GM23338 (cell line): ENCODE data around the gene IL20RB. TPM values are rescaled to one million over a fixed set of nuclear protein-coding genes. Genes with fewer than 3 reads are reported as not detected.

Experiments
- ATAC-seq: fragments of 200-7000 bp; cut with Tn5 transposase; 3 replicates; pipeline ENCODE4 v1.9.1; 2020
- DNase-seq: peaks from one replicate; pipeline ENCODE4 v3.0.0-alpha.2; 2015; ENCODE audit warnings: low spot score
- H2AFZ ChIP-seq: fragments of 200-600 bp; sonication (generic); 2 replicates; pipeline ENCODE4 v1.8.0; 2016; ENCODE audit warnings: antibody characterized with exemption, mild to moderate bottlenecking, moderate library complexity
- H3F3A ChIP-seq: fragments of 200-600 bp; sonication (generic); replicated peaks from 2 replicates; pipeline ENCODE4 v1.8.0; 2017; ENCODE audit warnings: antibody characterized with exemption, mixed run types, low read depth
- H3K27ac ChIP-seq: fragments of 200-600 bp; sonication (generic); 2 replicates; pipeline ENCODE4 v1.6.1; 2016; ENCODE audit warnings: low read depth
- H3K27me3 ChIP-seq: fragments of 200-600 bp; sonication (generic); 2 replicates; pipeline ENCODE4 v1.8.0; 2016; ENCODE audit warnings: mild to moderate bottlenecking, mixed run types, moderate library complexity; ENCODE audit not compliant: insufficient read depth
- H3K36me3 ChIP-seq: fragments of 200-600 bp; sonication (generic); 2 replicates; pipeline ENCODE4 v1.8.0; 2016; ENCODE audit warnings: mild to moderate bottlenecking; ENCODE audit not compliant: insufficient read depth
- H3K4me1 ChIP-seq: fragments of 200-600 bp; sonication (generic); 2 replicates; pipeline ENCODE4 v1.8.0; 2016; ENCODE audit warnings: mild to moderate bottlenecking, moderate library complexity; ENCODE audit not compliant: insufficient read depth
- H3K4me2 ChIP-seq: fragments of 200-600 bp; sonication (generic); 2 replicates; pipeline ENCODE4 v1.7.1; 2017; ENCODE audit warnings: mixed run types
- H3K4me3 ChIP-seq: fragments of 200-600 bp; sonication (generic); 2 replicates; pipeline ENCODE4 v1.6.1; 2016; ENCODE audit warnings: mixed run types
- H3K79me2 ChIP-seq: fragments of 200-600 bp; sonication (generic); replicated peaks from 2 replicates; pipeline ENCODE4 v1.8.0; 2017; ENCODE audit warnings: mild to moderate bottlenecking; ENCODE audit not compliant: insufficient read depth
- H3K9me2 ChIP-seq: fragments of 200-600 bp; sonication (generic); 2 replicates; pipeline ENCODE4 v1.8.0; 2017; ENCODE audit not compliant: insufficient read depth
- H4K20me1 ChIP-seq: fragments of 200-600 bp; sonication (generic); replicated peaks from 2 replicates; pipeline ENCODE4 v1.8.0; 2017; ENCODE audit warnings: mild to moderate bottlenecking; ENCODE audit not compliant: insufficient read depth
- H3K27ac Mint-ChIP-seq: 2 replicates; pipeline ENCODE4 v1.8.0; 2020; ENCODE audit warnings: inconsistent platforms, mild to moderate bottlenecking, moderate library complexity, mixed read lengths
- H3K27me3 Mint-ChIP-seq: 3 replicates; pipeline ENCODE4 v1.8.0; 2022; ENCODE audit warnings: low read depth, mild to moderate bottlenecking, moderate library complexity, mixed read lengths, inconsistent platforms; ENCODE audit not compliant: insufficient read depth, poor library complexity
- H3K36me3 Mint-ChIP-seq: 3 replicates; pipeline ENCODE4 v1.8.0; 2021; ENCODE audit warnings: low read depth, mild to moderate bottlenecking, inconsistent platforms, moderate library complexity, mixed read lengths
- H3K4me1 Mint-ChIP-seq: 3 replicates; pipeline ENCODE4 v1.8.0; 2020; ENCODE audit warnings: mild to moderate bottlenecking, inconsistent platforms, mixed read lengths
- H3K4me3 Mint-ChIP-seq: 3 replicates; pipeline ENCODE4 v1.8.0; 2021; ENCODE audit warnings: moderate library complexity, mild to moderate bottlenecking, inconsistent platforms, mixed read lengths
- H3K9me3 Mint-ChIP-seq: 3 replicates; pipeline ENCODE4 v1.8.0; 2020; ENCODE audit warnings: moderate library complexity, mild to moderate bottlenecking, inconsistent platforms, mixed read lengths
- CREB1 ChIP-seq: fragments of 250-450 bp; sonication (Bioruptor Pico); IDR thresholded peaks from 2 replicates; pipeline ENCODE4 v1.5.0; 2020; ENCODE audit warnings: low read depth, mild to moderate bottlenecking, moderate library complexity
- EZH2 ChIP-seq: fragments of 200-600 bp; sonication (generic); IDR thresholded peaks from one replicate; pipeline ENCODE4 v1.8.0; 2017; ENCODE audit warnings: antibody characterized with exemption, mild to moderate bottlenecking, low read depth; ENCODE audit not compliant: unreplicated experiment
- JUNB ChIP-seq: IDR thresholded peaks from one replicate; pipeline ENCODE4 v1.6.1; 2016; ENCODE audit warnings: antibody characterized with exemption; ENCODE audit not compliant: unreplicated experiment
- NANOG ChIP-seq: IDR thresholded peaks from 2 replicates; pipeline ENCODE4 v1.6.1; 2016; ENCODE audit warnings: antibody characterized with exemption, borderline replicate concordance
- POLR2AphosphoS5 ChIP-seq: IDR thresholded peaks from 2 replicates; pipeline ENCODE4 v1.6.1; 2016; ENCODE audit warnings: antibody characterized with exemption, low read depth
- STAT1 ChIP-seq: IDR thresholded peaks from one replicate; pipeline ENCODE4 v1.6.1; 2016; ENCODE audit warnings: antibody characterized with exemption; ENCODE audit not compliant: unreplicated experiment
- ZNF331 ChIP-seq: fragments of 250-450 bp; sonication (Bioruptor Pico); IDR thresholded peaks from 2 replicates; pipeline ENCODE4 v1.5.0; 2020; ENCODE audit warnings: low read depth, mild to moderate bottlenecking, moderate library complexity
- polyA plus RNA-seq: library from polyadenylated mRNA; unstranded; fragments of >200 nt; fragmentation: Nextera tagmentation; extraction: Ambion mirVana; gene quantifications from 2 replicates; pipeline ENCODE4 v1.2.1, GENCODE V29; 2016
- total RNA-seq: library from RNA; depleted of rRNA; stranded (reverse); fragments of >200 nt; shearing (Covaris generic); gene quantifications from 2 replicates; pipeline ENCODE4 v1.2.3, GENCODE V29; 2014
- TF ChIP-seq, protein P1 (sequence below), 2 experiments: fragments of 200-600 bp in 1 of 2; sonication (generic) in 1 of 2; conservative IDR thresholded peaks; 2 replicates each; pipeline versions ENCODE4 v1.5.1 to v1.6.1; 2016 to 2017; ENCODE audit warnings: antibody characterized with exemption in 2 of 2, low read depth in 2 of 2, mild to moderate bottlenecking in 2 of 2, moderate library complexity in 1 of 2
- TF ChIP-seq, protein P2 (sequence below): IDR thresholded peaks from 2 replicates; pipeline ENCODE4 v1.6.1; 2016; ENCODE audit warnings: antibody characterized with exemption
- TF ChIP-seq, protein P3 (sequence below): IDR thresholded peaks from one replicate; pipeline ENCODE4 v1.6.1; 2018; ENCODE audit warnings: antibody characterized with exemption; ENCODE audit not compliant: unreplicated experiment

The IL20RB gene
- total and polyA plus RNA-seq, 2 experiments from 2014 or later: 1.7 to 4.6 TPM

DNA sequence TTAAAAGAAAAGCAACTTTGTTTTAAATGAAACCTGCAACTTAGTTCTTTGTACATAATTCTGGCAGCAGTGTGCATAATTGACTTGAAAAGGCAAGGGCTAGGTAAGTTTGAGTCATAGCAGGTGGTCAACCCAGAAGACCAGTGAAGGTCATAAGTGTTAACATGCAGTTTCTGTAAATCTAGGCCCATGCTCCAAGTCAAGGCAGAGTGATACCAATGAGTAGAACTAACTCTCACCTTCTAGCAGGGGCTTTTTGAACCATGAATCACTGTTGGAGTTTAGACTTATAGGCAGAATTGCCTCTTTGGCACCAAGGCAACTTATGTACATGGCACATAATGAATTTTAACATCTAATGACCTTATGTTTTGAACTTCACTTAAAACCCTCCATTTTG is 29.5 kb upstream of the IL20RB start (continued):
- no peak for TF ChIP-seq NANOG
- no peak for TF ChIP-seq ZNF331 (CRISPR knock-in tag)
- TF ChIP-seq POLR2AphosphoS5: no peak
- TF ChIP-seq, protein P1, sequence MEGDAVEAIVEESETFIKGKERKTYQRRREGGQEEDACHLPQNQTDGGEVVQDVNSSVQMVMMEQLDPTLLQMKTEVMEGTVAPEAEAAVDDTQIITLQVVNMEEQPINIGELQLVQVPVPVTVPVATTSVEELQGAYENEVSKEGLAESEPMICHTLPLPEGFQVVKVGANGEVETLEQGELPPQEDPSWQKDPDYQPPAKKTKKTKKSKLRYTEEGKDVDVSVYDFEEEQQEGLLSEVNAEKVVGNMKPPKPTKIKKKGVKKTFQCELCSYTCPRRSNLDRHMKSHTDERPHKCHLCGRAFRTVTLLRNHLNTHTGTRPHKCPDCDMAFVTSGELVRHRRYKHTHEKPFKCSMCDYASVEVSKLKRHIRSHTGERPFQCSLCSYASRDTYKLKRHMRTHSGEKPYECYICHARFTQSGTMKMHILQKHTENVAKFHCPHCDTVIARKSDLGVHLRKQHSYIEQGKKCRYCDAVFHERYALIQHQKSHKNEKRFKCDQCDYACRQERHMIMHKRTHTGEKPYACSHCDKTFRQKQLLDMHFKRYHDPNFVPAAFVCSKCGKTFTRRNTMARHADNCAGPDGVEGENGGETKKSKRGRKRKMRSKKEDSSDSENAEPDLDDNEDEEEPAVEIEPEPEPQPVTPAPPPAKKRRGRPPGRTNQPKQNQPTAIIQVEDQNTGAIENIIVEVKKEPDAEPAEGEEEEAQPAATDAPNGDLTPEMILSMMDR (conservative IDR thresholded peaks at IDR 0.05; ENCODE audit: low read depth in 2 of 2): no peak
- TF ChIP-seq, protein P2, sequence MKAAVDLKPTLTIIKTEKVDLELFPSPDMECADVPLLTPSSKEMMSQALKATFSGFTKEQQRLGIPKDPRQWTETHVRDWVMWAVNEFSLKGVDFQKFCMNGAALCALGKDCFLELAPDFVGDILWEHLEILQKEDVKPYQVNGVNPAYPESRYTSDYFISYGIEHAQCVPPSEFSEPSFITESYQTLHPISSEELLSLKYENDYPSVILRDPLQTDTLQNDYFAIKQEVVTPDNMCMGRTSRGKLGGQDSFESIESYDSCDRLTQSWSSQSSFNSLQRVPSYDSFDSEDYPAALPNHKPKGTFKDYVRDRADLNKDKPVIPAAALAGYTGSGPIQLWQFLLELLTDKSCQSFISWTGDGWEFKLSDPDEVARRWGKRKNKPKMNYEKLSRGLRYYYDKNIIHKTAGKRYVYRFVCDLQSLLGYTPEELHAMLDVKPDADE: no peak
- no peak for TF ChIP-seq STAT1
- TF ChIP-seq CREB1 (CRISPR knock-in tag): no peak
- no peak for TF ChIP-seq JUNB

DNA sequence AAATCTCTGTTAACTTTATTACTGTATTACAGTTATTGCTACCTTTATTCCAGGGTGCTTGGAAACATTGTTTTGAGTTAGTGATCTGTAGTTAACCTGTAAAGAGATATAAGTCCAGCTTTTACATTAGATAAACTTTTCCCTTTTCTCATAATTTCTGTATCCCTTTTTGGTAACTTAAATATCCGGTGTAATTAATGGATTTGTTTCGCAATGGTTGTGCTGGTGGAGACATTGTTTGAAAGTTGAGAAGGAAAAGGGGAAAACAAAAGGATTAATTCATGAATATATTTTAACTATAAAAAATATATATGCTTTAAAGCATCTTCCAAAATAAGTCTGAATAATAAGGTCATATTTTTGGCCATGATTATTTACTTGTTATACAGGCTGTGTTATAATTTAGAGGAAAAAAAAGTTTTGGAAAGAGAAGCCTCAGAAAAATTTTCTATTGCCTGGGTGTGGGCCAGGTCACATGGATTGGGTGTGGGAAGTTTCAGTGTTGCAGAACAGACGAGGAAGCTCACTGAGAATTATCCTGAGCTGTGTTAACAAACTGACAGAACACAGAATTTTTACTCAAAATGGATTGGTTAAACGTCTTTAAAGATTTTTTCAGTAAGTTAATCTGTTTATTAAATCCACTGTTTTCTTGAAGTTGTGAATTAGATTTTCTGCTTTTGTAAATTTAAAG is 27.7 kb upstream of the IL20RB start:
- no peaks in the 10 kb centered on the region for H3K9me2 ChIP-seq
- no peak overlapping the region for H2AFZ ChIP-seq
- peaks cover 27% of the 10 kb centered on the region for H3K79me2 ChIP-seq
- Mint-ChIP-seq H3K27ac (no peak overlapping the region), H3K4me1 (peaks cover 4% of the 10 kb centered on the region; the same call in 1 of the 3 replicates), H3K27me3 (no peaks in the 10 kb centered on the region), H3K9me3 (no peaks in the 10 kb centered on the region), H3K4me3 (no peak overlapping the region), H3K36me3 (peaks cover 15% of the 10 kb centered on the region)
- DNase-seq: no peak
- no peak overlapping the region for H3K27ac ChIP-seq
- H3F3A ChIP-seq: no peaks in the 10 kb centered on the region
- no peaks in the 10 kb centered on the region for H3K27me3 ChIP-seq
- H3K4me1 ChIP-seq: peaks cover 6% of the 10 kb centered on the region; the same call in 1 of the 2 replicates
- no peaks in the 10 kb centered on the region for H3K36me3 ChIP-seq
- H3K4me3 ChIP-seq: no peak overlapping the region
- no peak overlapping the region for H3K4me2 ChIP-seq
- no peaks in the 10 kb centered on the region for H4K20me1 ChIP-seq
- no peak for ATAC-seq
- no peak for TF ChIP-seq CREB1 (CRISPR knock-in tag)
- no peak for TF ChIP-seq NANOG
- TF ChIP-seq, protein P2: no peak
- TF ChIP-seq EZH2: no peak
- TF ChIP-seq, protein P3, sequence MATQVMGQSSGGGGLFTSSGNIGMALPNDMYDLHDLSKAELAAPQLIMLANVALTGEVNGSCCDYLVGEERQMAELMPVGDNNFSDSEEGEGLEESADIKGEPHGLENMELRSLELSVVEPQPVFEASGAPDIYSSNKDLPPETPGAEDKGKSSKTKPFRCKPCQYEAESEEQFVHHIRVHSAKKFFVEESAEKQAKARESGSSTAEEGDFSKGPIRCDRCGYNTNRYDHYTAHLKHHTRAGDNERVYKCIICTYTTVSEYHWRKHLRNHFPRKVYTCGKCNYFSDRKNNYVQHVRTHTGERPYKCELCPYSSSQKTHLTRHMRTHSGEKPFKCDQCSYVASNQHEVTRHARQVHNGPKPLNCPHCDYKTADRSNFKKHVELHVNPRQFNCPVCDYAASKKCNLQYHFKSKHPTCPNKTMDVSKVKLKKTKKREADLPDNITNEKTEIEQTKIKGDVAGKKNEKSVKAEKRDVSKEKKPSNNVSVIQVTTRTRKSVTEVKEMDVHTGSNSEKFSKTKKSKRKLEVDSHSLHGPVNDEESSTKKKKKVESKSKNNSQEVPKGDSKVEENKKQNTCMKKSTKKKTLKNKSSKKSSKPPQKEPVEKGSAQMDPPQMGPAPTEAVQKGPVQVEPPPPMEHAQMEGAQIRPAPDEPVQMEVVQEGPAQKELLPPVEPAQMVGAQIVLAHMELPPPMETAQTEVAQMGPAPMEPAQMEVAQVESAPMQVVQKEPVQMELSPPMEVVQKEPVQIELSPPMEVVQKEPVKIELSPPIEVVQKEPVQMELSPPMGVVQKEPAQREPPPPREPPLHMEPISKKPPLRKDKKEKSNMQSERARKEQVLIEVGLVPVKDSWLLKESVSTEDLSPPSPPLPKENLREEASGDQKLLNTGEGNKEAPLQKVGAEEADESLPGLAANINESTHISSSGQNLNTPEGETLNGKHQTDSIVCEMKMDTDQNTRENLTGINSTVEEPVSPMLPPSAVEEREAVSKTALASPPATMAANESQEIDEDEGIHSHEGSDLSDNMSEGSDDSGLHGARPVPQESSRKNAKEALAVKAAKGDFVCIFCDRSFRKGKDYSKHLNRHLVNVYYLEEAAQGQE: no peak
- TF ChIP-seq, protein P1 (conservative IDR thresholded peaks at IDR 0.05; ENCODE audit: low read depth in 2 of 2): no peak
- no peak for TF ChIP-seq JUNB
